DMS 273 treated with DMSO at 0.1 percent for 48 hours (cell line): ENCODE results near the gene BICD2.

Source experiments
- DNase-seq: peaks from one replicate; lab custom pipeline; 2025; lab: John Stamatoyannopoulos, UW

Gene BICD2

DNA sequence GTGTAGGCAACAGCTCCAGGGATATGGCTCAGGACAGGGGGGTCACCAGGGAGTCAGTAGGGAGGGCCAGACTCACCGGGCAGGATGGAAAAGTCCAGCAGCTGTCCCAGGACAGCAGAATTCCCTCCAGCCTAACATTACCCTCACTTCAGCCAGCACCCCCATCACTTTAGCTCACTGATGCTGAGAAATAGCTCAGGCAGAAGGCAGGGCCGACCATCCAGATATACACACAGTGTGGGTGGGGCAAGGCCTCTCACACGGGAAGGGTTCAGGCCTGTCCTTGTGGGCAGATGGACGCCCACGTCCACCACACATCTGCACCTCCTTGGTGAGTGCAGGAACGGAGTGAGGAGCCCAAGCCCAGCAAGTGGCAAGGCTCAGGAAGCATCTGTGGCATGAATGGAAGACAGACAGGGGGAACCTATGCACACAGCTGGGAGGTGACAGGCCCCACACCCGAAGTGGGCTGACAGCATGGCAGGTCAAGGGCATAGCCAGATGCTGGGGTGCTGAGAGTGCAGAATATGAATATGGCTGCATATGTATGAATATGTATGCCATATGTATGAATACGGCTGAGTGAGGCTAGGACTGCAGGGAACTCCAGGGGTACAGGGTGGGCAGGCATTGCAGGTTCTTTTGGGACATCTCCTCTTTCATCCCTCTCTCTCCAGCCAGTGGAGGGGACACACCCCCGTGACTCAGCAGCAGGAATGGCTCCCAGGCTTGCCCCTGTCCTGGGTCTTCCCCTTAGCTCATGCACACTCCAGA lies 17.0 kb downstream of the BICD2 start:
- no peak for DNase-seq

DNA sequence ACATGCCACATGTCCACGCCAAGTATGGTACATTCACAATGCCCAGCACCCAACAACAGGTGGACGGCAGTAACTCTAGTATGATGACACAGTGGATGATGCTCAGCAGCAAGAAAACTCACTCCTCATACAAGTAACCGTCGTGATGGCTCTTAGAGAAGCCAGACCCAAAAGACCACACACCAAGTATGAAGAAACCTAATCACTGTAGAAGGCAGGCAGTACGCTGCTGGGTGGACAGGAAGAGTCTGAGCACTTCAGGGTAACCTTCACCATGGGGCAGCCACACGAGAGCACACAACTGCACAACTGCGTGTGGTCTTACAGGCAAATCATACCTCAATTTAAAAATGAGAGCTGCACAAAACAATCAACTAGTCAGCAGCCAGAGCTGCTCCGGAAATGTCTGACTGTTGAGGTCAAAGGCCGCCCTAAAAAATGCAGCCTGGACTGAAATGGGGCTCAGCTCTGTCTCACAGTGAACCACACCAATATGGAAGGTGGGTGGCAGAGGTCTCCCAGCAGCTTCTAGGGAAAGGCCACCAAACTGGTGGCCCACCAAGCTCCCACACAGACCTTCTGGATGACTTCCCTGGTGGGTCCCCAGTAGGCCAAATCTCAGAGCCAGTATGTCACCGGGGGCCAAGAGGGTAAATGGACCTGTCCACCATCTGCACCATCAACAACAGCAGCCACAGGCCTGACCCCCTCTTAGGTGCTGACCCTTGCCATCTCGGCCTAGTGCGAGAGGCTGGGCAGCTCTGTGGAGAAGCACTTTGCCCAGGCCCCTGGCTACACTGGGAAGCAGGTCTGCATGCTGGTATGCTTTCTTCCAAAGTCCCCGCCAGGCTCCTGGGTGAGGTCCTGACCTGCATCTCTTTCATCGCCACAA lies 17.8 kb downstream of the BICD2 start:
- DNase-seq, result no peak

DNA sequence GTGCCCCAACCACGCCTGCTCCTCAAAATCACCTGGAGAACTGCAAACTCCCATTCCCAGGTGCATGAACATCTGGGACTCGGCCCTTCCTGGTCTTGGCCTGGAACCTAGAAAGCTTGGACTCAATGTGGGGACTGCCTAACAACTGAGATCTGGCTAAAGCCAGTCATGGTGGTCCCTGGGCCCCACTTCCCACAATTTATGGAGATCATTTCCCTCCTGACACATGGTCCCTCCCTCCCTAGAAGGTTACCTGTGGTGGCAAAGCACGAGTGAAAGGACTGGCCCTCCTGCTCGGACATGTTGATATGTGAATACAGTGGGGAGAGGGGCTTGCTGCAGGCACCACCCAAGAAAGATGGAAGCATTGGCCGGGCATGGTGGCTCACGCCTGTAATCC lies 18.8 kb downstream of the BICD2 start:
- no peak for DNase-seq

DNA sequence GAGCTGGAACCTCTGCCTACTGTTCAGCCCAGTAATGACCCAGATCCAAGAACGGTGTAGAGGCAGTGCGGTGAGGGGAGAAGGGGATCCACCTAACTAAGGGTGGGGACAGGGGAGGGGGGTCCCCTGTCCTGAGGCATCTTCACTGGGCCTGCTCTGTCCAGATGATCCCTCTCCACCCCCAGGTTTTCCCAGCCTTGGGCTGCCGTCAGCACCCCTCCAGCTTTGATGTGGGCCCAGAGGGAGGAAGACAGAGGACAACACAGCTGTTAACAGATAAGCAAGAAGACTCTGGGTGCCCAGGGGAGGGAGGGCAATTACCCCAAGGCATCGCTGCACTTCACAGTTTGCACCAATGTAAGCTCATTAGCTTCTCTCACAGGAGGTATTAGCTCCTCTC lies 19.3 kb downstream of the BICD2 start:
- DNase-seq, result no peak

DNA sequence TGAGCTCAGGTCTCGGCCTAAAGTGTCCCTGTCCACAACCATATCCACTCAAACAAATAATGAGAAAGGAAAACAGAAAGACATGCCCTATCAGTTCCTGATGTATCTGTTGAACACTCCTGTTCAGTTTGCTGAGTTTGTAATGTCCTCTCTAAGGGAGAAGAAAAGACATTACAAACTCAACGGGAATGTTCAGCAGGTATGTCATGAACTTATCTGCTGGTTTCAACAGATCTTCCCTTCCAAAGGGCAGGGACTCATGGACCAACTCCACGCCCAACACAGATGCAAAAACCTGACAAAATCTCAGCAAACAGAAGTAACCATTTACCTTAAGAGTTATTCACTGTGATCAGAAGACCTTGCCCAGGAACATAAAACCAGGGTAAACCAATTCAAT lies 23.7 kb downstream of the BICD2 start:
- no peak for DNase-seq

DNA sequence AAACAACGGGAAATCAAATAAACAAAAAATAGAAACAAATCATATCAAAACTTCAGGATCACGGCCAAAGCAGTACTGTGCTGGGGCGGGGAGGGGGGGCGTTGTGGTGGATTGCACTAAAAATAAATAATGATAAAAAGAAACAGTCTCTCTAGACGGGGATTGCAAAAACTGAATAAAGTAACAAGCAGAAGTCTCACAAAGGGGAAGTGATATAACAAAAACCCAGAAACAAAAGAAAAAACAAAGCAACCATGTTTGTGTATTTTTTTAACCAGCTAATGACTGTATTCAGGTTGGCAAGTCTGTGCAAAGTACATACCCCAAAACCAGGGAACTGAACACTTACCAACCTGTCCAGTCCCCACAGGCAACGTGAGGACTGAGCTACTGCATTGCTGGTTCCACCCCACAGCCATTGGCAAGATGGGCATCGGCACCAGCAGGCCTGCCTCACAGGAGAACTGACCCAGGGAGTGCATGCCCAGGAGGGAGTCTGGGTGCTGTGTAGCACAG lies 24.1 kb downstream of the BICD2 start:
- DNase-seq, result no peak

DNA sequence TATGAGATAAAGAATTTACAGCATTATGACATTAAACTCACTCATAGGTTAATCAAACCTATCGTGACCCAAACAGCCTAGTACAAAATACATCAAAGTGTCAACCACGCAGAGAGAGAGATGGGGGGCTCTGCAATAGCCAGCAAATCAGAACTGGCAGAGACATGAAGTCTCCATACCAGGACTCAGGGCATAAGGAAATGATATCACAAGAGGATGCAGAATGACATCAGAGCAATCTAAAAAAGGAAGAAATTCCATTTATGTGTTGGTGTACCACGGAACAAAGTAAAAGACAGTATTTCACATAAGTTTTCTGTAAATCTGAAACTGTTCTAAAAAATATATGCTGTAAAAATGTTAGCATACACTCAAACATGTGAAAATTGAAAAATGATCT lies 24.6 kb downstream of the BICD2 start:
- DNase-seq, result no peak

DNA sequence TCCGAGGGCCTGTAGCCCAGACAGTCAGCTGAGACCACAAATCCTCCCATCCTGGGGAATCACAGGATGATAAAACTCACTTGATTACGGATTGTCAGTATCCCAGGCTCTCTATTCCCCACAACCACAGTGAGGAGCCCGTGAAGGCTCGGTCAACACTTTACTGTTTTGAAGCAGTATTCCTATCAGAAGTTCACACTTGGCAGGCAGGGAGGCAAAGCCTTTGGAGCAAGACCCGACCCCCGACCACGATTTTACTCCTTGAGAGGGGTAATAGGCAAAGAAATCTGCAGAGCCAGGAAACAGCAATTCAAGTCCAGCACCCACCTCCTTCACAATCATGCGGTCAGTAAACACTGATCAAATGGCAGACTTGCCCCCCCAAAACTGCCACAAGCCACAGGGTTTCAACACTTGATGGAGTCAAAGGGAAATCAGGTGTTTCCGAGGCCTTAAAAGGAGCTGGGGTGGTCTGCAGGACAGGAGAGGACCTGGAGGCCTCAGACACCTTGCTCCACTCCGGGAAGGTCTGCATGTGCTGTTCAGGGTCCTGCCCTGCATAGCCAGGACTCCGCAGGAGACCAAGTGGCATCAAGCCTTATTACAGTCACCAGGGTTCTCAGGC lies 25.2 kb downstream of the BICD2 start:
- no peak for DNase-seq

DNA sequence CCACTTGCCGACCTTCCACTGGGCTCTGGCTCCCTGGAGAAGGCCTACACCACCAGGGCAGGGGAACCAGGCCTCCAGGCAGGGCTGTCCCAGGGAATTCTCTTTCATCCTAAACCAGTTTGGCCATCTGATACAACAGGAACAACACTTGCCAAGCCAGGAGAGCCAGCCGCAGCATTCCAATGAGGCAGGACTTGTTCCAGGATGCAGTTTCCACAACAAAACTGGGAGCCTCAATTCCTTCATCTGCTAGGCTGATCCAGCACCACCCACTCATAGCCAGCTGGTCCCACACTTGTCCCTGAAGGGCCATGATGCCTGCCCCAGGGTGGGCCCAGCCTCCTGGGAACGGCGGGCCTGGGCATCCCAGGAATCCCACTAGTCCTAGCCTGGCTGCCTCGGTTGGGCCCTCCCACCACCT lies 26.0 kb downstream of the BICD2 start:
- DNase-seq, result no peak

DNA sequence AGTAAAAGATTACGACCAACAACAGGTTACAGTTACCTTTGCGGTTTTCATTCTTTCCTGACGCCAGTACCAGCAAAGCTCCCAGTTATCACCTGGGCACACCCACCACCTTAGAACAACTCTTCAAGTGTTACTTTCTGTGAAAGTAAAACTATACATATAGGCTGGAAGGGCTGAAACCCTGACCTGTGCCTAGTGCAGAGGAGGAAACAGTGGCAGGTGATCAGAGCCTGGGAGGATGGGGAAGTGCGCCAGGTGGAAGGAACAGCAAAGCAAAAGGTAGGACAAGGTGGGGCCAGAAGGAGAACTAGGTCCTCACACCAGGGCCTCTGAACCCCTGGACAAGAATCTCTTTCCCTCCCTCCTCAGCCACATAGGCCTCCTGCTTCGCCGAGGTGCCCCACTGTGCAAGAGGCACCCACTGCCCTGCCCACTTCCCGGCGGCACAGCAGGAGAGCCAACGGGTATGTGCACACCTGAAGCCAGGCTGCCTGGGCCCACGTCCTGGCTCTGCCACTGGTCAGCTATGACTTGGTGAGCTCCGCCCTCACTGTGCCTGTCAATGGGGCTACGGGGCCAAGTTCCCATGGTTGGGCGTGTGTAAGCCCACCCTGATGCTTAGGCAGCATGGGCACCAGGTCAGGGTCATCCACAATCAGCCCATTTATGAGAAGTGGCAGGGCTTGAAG lies 26.9 kb downstream of the BICD2 start:
- no peak for DNase-seq

DNA sequence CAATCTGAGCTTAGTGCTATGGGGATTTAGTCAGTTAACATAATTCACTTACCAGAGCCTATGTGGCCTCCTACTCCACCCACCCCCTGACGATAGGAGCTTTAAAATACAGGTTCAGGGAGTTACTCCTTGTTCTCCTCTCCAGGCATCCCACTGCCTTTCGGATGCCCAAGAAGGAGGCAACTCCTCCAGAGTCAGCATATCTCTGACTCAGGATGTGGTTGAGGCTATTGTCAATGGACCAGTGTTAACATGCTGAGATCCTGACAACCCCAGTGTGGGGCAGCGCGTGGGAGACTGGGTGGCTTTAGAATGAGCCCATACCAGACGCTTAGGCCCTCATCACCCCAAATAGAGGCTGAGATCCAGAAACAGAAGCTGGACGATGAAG lies 27.4 kb downstream of the BICD2 start:
- DNase-seq, result no peak

DNA sequence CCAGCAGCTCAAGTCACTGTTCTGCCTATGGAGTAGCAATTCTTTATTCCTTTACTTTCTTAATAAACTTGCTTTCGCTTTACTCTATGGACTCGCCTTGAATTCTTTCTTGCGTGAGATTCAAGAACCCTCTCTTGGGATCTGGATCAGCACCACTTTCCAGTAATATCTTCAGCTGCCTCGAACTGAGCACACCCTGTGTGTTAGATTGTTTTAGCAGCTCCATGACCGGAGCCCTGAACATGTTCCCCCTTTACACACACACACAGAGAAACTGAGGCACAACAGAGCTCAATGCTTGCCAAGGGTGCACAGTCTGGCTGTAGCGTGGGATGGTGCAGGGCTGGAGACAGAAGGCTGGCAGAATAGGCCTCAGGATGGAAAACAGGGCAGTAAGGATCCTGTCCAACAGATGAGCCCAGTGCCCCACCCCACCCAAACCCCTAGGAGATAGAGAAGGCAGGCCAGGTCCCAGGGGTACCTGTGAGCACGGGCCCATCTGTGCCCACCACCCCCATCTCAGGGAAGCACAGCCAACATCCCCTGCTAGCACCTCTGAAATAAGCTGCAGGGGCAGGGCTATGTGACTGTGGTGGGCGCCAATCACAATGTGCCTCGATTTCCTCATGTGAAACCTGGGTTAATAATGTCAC lies 27.9 kb downstream of the BICD2 start:
- DNase-seq, result no peak

DNA sequence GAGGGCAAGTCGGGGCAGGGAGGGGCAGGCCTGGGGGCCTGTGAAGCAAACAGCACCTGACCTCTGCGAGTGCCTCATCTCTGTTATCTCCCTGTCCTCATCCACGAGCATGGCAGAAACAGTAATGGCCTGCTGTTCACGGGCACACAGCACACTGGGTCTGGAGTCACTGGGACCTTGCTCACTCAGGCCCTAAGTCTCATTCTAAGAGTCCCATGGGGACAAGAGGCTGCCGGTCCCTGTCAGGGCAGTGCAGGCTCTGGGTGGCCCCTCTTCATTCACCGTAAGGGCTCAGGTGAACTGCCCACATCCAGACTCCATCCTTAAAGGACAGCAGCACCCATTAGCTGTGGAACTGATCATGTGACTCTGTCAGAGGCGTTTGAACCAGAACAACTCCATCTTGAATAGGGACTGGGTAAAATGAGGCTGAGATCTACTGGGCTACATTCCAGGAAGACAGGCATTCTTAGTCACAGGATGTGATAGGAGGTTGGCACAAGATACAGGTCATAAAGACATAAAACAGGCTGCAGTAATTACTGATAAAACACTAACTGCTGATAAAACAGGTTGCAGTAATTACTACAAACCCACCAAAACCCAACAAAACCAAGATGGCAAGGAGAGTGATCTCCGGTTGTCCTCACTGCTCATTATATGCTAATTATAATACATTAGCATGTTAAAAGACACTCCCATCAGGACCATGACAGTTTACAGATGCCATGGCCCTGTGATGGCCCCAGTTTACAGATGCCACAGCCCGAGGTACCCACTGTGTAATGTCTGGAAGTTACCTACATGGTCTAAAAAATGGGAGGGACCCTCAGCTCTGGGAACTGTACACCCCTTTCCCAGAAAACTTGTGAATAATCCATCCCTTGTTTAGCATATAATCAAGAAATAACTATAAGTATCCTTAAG lies 28.7 kb downstream of the BICD2 start:
- no peak for DNase-seq

DNA sequence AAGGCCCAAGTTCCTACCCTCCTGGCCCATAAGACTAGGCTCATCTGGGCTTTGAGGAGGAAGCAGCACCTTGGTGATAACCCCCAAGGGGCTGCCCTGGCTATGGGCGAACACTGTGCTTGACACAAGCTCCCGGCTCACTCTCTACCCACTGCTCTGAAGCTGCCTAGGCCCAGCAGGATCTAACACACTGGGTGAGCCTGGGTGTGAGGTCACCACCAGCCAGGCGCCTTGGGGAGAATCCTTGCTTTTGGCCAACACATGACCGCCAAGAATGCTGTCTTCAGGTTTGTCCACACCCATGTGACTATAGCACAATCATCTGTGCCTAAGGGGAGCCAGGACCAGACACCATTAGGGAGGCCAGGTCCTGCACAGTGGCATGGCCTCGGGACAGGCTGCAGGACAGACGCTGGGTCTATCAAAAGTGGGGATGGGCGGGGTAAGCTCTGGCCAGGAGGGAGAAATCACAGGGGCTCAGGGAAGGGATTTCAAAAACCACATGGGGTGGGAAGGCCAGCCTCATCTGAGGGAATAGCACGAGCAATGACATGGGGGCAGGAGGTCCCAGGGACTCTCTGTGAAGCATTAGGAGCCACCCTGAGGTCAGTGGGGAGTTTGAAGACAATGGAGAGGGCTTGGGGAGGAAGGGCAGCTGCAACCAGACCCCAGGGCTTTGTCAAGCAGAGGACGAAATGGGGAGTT lies 29.6 kb downstream of the BICD2 start:
- DNase-seq, result no peak

DNA sequence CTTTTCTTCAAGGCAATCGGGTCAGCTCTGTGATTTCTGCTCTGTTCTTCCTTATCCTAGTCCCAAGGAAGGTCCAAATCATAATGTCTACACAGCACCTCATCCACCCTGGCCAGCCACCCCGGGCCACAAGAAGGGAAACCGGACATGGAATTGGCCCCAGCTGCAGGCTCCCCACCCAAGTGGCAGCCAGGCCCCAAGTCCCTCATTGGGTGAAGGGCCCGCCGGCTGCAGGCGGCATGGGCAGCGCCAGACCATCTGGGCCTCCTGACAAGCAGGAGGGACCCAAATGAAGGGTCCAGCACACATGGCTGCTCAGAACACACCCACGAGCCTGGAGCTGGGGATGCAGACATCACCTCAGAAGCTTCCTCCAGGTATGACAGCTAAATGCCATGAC lies 33.7 kb downstream of the BICD2 start:
- DNase-seq, result no peak

DNA sequence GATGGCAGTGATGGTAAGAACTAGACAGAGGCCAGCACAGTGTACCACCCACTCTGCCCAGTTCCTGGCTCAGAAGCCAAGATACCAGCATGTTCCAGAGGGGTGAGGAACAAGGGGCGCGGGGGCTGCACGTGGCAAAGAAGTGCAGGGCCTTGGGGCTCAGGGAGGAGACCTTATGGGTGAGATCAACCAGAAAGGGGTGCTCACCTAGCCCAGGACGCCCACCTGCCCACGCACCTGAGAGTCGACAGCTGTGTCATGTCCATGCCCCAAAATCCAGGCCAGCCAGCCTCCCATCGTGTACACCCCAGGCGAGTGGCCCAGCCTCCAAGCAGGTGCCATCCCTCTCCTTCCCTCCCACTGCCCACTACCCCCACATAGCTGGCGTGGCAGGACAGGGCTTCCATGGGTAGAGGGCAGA lies 34.9 kb downstream of the BICD2 start:
- DNase-seq, result no peak

DNA sequence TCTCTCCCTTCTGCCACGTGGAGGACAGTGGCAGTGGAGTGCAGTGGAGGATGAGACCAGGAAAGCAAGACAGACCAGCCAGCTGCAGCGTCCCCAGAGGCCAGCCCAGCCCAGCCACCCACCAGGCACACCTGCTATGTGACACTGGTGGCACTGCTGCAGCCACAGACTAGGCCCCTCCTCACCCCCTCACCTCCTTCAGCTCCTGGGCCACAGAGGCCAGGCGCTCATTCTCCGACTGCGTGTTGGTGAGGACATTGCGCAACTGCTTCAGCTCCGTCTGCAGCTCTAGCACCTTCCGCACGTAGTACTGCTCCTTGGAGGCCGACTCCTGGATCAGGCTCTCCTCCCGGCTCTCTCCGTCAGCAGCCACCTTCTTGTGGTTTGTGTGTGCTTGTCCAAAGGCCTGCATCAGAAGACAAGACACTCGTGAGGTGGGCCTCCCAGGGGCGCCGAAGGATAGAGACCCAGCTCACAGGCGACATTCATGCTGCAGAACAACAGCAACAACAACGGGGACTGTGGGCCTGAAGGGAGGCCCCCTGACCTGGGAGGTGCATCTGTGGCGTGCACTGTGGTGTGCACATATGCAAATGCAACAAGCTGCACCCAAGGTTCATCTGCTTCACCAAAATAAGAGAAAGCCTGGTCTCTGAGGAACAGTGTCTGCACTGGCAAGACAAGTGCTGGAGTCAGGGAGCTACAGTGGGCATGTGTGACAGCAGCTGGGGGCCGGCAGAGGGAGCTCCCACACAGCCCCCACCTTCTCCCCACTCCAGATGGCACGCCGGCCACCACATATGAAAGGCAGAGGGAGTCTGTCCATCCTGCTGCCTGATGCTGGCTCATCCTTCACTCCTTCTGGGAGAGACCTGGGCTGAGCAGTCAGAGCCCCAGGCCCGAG lies 35.5 kb downstream of the BICD2 start:
- peak; percentile 39 for DNase-seq
